ENCODE results near the gene RNF138.
A peak's percentile ranks its signal among the peaks of the same experiment; 100 is the strongest.
"Not testable (repeated sequence)": the region's sequence is repeated elsewhere in the genome, so short reads cannot be mapped to it uniquely, and the experiment has no call there.

The RNF138 gene

GRCh38 chr18:32091724-32092421 is at the start of gene RNF138:
Gene RNF138, plus strand, starts transcription at chr18:32091874. Its CDS starts 903 bp downstream, at chr18:32092777.
- DNase-seq, result peak; percentile 78 to 89 (median 82)

- DNase-seq, result peak; percentile 59 to 82 (median 78)
These were observed 49.3 kb upstream of the RNF138 start for GRCh38 chr18:32042337-32042736.

- DNase-seq, result peak; percentile 73 to 82 (median 76)
These were observed 43.1 kb upstream of the RNF138 start for GRCh38 chr18:32048507-32049091.

- peak; percentile 55 to 74 (median 59) for DNase-seq
These were observed 42.1 kb upstream of the RNF138 start for GRCh38 chr18:32049393-32050171.

- DNase-seq, result no peak
These were observed 34.9 kb upstream of the RNF138 start for GRCh38 chr18:32056613-32057358.

- DNase-seq, result no peak
These were observed 34.0 kb upstream of the RNF138 start for GRCh38 chr18:32057624-32058165.

- no peak for DNase-seq
These were observed 31.6 kb upstream of the RNF138 start for GRCh38 chr18:32060026-32060425.

- DNase-seq, result no peak
These were observed 24.1 kb upstream of the RNF138 start for GRCh38 chr18:32067375-32068167.

- peak; percentile 34 to 54 (median 38) for DNase-seq
These were observed 19.4 kb upstream of the RNF138 start for GRCh38 chr18:32072321-32072720.

GRCh38 chr18:32074206-32074605 is 17.5 kb upstream of the RNF138 start:
- DNase-seq, result no peak

- no peak for DNase-seq
These were observed 12.8 kb upstream of the RNF138 start for GRCh38 chr18:32078845-32079244.

- no peak for DNase-seq
These were observed 9.8 kb upstream of the RNF138 start for GRCh38 chr18:32081881-32082280.

GRCh38 chr18:32083781-32084180 is 7.9 kb upstream of the RNF138 start:
- DNase-seq, result no peak

- peak; percentile 56 to 92 (median 75) for DNase-seq
These were observed 4.8 kb upstream of the RNF138 start for GRCh38 chr18:32086881-32087280.

GRCh38 chr18:32090831-32091230 is 843 bp upstream of the RNF138 start:
- not testable (repeated sequence) for DNase-seq

- DNase-seq, result no peak
These were observed 350 bp upstream of the RNF138 start for GRCh38 chr18:32091325-32091723.

- DNase-seq, result peak; percentile 97 to 99 (median 99)
These were observed 888 bp downstream of the RNF138 start for GRCh38 chr18:32092422-32093101.

GRCh38 chr18:32093102-32093511 is 1.4 kb downstream of the RNF138 start:
- DNase-seq, result peak; percentile 85 to 91 (median 86)

GRCh38 chr18:32093523-32093922 is 1.8 kb downstream of the RNF138 start:
- DNase-seq, result no peak

GRCh38 chr18:32095192-32095899 is 3.7 kb downstream of the RNF138 start:
- no peak for DNase-seq

- DNase-seq, result no peak
These were observed 4.2 kb downstream of the RNF138 start for GRCh38 chr18:32095900-32096229.
